HG02973 (cell line): ENCODE measurements around the gene SNX27.

Experiments
- ATAC-seq: cut with Tn5 transposase; IDR thresholded peaks from one replicate; pipeline ENCODE4 v1.9.1; 2021; ENCODE audit warnings: moderate library complexity; ENCODE audit not compliant: unreplicated experiment

The SNX27 gene

GRCh38 chr1:151611832-151612500, at the start of gene SNX27:
Gene SNX27, plus strand, starts transcription at chr1:151612050. Its CDS starts 152 bp downstream, at chr1:151612202.
- peak; percentile 92 for ATAC-seq

- ATAC-seq = no peak
Measured at GRCh38 chr1:151562661-151563060, 49.2 kb upstream of the SNX27 start.

GRCh38 chr1:151563376-151563775, 48.5 kb upstream of the SNX27 start:
- ATAC-seq = no peak

- ATAC-seq = no peak
Measured at GRCh38 chr1:151565502-151566189, 46.2 kb upstream of the SNX27 start.

GRCh38 chr1:151568626-151569088, 43.2 kb upstream of the SNX27 start:
- ATAC-seq = no peak

GRCh38 chr1:151570819-151571218, 41.0 kb upstream of the SNX27 start:
- ATAC-seq = no peak

GRCh38 chr1:151574575-151575529, 37.0 kb upstream of the SNX27 start:
- ATAC-seq = no peak

GRCh38 chr1:151577173-151577572, 34.7 kb upstream of the SNX27 start:
- no peak for ATAC-seq

- no peak for ATAC-seq
Measured at GRCh38 chr1:151578941-151579340, 32.9 kb upstream of the SNX27 start.

- ATAC-seq = no peak
Measured at GRCh38 chr1:151579436-151580225, 32.2 kb upstream of the SNX27 start.

- ATAC-seq = no peak
Measured at GRCh38 chr1:151581451-151581850, 30.4 kb upstream of the SNX27 start.

- no peak for ATAC-seq
Measured at GRCh38 chr1:151581921-151582320, 29.9 kb upstream of the SNX27 start.

- ATAC-seq = no peak
Measured at GRCh38 chr1:151583796-151584195, 28.1 kb upstream of the SNX27 start.

- ATAC-seq = no peak
Measured at GRCh38 chr1:151584278-151584677, 27.6 kb upstream of the SNX27 start.

- ATAC-seq = no peak
Measured at GRCh38 chr1:151584780-151585179, 27.1 kb upstream of the SNX27 start.

- no peak for ATAC-seq
Measured at GRCh38 chr1:151585622-151586021, 26.2 kb upstream of the SNX27 start.

- no peak for ATAC-seq
Measured at GRCh38 chr1:151590961-151591360, 20.9 kb upstream of the SNX27 start.

- no peak for ATAC-seq
Measured at GRCh38 chr1:151593730-151594129, 18.1 kb upstream of the SNX27 start.

GRCh38 chr1:151594143-151594625, 17.7 kb upstream of the SNX27 start:
- no peak for ATAC-seq

GRCh38 chr1:151596166-151596953, 15.5 kb upstream of the SNX27 start:
- no peak for ATAC-seq
